Measurements from ENCODE around the gene GREB1L.

GREB1L gene

GRCh38 chr18:21321711-21322110 is 79.7 kb downstream of the GREB1L start:
- no peak overlapping the region for H3K27ac ChIP-seq
- no peak for TF ChIP-seq CTCF (conservative IDR thresholded peaks at IDR 0.05)

- TF ChIP-seq CTCF (conservative IDR thresholded peaks at IDR 0.05) = no peak
Observed at GRCh38 chr18:21327101-21327500, 85.1 kb downstream of the GREB1L start.

GRCh38 chr18:21330122-21330701 is 88.2 kb downstream of the GREB1L start:
- no peak overlapping the region for H3K27ac ChIP-seq
- TF ChIP-seq CTCF (conservative IDR thresholded peaks at IDR 0.05) = no peak

More at GRCh38 chr18:21327101-21327500, 85.1 kb downstream of the GREB1L start:
- H3K27ac ChIP-seq = no peak overlapping the region

GRCh38 chr18:21331065-21331464 is 89.0 kb downstream of the GREB1L start:
- H3K27ac ChIP-seq = no peak overlapping the region
- no peak for TF ChIP-seq CTCF (conservative IDR thresholded peaks at IDR 0.05)

- TF ChIP-seq CTCF (conservative IDR thresholded peaks at IDR 0.05) = no peak
Observed at GRCh38 chr18:21335927-21336488, 94.0 kb downstream of the GREB1L start.

GRCh38 chr18:21336846-21337245 is 94.8 kb downstream of the GREB1L start:
- TF ChIP-seq CTCF (conservative IDR thresholded peaks at IDR 0.05) = no peak
- H3K27ac ChIP-seq = no peak overlapping the region

More at GRCh38 chr18:21335927-21336488, 94.0 kb downstream of the GREB1L start:
- H3K27ac ChIP-seq = no peak overlapping the region

GRCh38 chr18:21341141-21341540 is 99.1 kb downstream of the GREB1L start:
- no peak for TF ChIP-seq CTCF (conservative IDR thresholded peaks at IDR 0.05)
- H3K27ac ChIP-seq = no peak overlapping the region

Measured in VCaP (cell line).